ENCODE data around the gene FMN1.

FMN1 gene

GRCh38 chr15:32922541-32922940 is 272.0 kb downstream of the FMN1 start:
- no peak overlapping the region for H3K4me3 ChIP-seq (ENCODE audit: low read depth, low read length)
- in situ Hi-C loops (cut with HindIII; ENCODE audit: low sequenced_read_pairs), result no loop called here
- no peak for DNase-seq (ENCODE audit: low read depth)
- no peak for TF ChIP-seq CTCF (IDR thresholded peaks at IDR 0.05; ENCODE audit: low read depth, low read length, missing control alignments)

- peak; percentile 54 for DNase-seq (ENCODE audit: low read depth)
- H3K4me3 ChIP-seq (ENCODE audit: low read depth, low read length), result no peak overlapping the region
- TF ChIP-seq CTCF (IDR thresholded peaks at IDR 0.05; ENCODE audit: low read depth, low read length, missing control alignments), result no peak
- in situ Hi-C loops (cut with HindIII; ENCODE audit: low sequenced_read_pairs), result no loop called here
These were observed 274.6 kb downstream of the FMN1 start for GRCh38 chr15:32919749-32920414.

DNA sequence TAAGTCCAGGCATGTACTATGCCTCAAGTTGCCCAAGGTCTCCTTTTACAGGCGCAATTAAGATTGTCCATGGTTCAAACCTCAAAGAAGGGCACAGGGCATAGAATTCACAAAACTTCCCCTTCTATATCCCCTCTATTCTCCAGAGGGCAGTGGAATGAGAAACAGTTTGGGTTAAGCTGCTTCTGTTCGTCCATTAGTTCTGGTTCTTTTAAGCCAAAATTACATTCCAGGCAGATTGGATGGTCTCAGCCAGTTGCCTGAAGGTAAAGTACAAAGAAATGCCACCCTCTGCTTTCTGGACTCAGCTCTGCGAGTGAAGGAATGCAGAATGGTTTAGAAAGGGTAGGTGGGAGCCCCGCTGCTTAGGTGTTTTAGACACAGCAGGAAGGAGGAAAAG is 276.0 kb downstream of the FMN1 start:
- in situ Hi-C loops (cut with HindIII; ENCODE audit: low sequenced_read_pairs), result no loop called here
- TF ChIP-seq CTCF (IDR thresholded peaks at IDR 0.05; ENCODE audit: low read depth, low read length, missing control alignments), result no peak
- H3K4me3 ChIP-seq (ENCODE audit: low read depth, low read length), result no peak overlapping the region
- DNase-seq (ENCODE audit: low read depth), result peak; percentile 39

- no peak overlapping the region for H3K4me3 ChIP-seq (ENCODE audit: low read depth, low read length)
- in situ Hi-C loops (cut with HindIII; ENCODE audit: low sequenced_read_pairs), result loop anchor here (5.0 kb wide), 1 partner anchor 66 kb away; no protein-coding TSS in a partner anchor
- no peak for DNase-seq (ENCODE audit: low read depth)
- no peak for TF ChIP-seq CTCF (IDR thresholded peaks at IDR 0.05; ENCODE audit: low read depth, low read length, missing control alignments)
These were observed 283.7 kb downstream of the FMN1 start for GRCh38 chr15:32910839-32911238.

- no peak overlapping the region for H3K4me3 ChIP-seq (ENCODE audit: low read depth, low read length)
- in situ Hi-C loops (cut with HindIII; ENCODE audit: low sequenced_read_pairs), result no loop called here
- TF ChIP-seq CTCF (IDR thresholded peaks at IDR 0.05; ENCODE audit: low read depth, low read length, missing control alignments), result no peak
- DNase-seq (ENCODE audit: low read depth), result peak; percentile 8
These were observed 285.1 kb downstream of the FMN1 start for GRCh38 chr15:32909431-32909830.

DNA sequence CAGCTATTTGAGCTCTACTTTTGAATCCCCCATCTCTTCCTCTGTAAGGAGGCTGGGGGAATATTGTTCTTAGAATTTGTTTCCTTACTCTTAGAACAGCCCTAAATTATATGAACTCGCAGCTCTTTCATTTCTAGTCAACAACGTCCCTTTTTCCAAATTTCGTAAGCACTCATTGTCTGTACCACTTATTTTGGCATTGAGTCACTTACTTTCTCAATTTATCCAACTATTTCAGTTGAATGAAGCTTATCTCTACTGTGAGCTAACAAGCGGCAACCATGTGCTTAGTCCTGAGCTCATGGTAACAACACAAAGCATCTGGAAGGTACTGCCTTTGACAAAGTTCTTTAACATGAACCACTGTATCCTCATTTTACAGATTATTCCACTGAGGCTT is 285.6 kb downstream of the FMN1 start:
- TF ChIP-seq CTCF (IDR thresholded peaks at IDR 0.05; ENCODE audit: low read depth, low read length, missing control alignments), result no peak
- in situ Hi-C loops (cut with HindIII; ENCODE audit: low sequenced_read_pairs), result no loop called here
- no peak overlapping the region for H3K4me3 ChIP-seq (ENCODE audit: low read depth, low read length)
- no peak for DNase-seq (ENCODE audit: low read depth)

Data from astrocyte of the cerebellum (primary cell).